Calu3 (cell line): ENCODE results near the gene IER2. TPM values are rescaled to one million over a fixed set of nuclear protein-coding genes. Genes with fewer than 3 reads are reported as not detected.

ENCODE experiments used
- BruUV-seq: library from RNA; stranded (reverse); fragments of 400-500 nt; replicated peaks from 2 replicates; lab custom pipeline; 2021; lab: Mats Ljungman, UMichigan
- CTCF ChIA-PET: fragments of 300-600 bp; sonication (Branson Sonifier 250); formaldehyde crosslinking; loops from one replicate; lab custom pipeline; 2022; ENCODE audit warnings: antibody characterized with exemption; lab: Charles Lee
- DNase-seq: peaks from one replicate; pipeline ENCODE4 v3.0.0; 2022
- H3K27ac Mint-ChIP-seq: one replicate; pipeline ENCODE4 v1.8.0; 2022; ENCODE audit warnings: mixed read lengths; ENCODE audit not compliant: unreplicated experiment
- H3K27me3 Mint-ChIP-seq: one replicate; pipeline ENCODE4 v1.8.0; 2022; ENCODE audit warnings: mixed read lengths; ENCODE audit not compliant: unreplicated experiment
- H3K36me3 Mint-ChIP-seq: one replicate; pipeline ENCODE4 v1.8.0; 2022; ENCODE audit warnings: mild to moderate bottlenecking, moderate library complexity, mixed read lengths; ENCODE audit not compliant: insufficient read depth, unreplicated experiment
- H3K4me1 Mint-ChIP-seq: one replicate; pipeline ENCODE4 v1.8.0; 2022; ENCODE audit warnings: mild to moderate bottlenecking, low read depth, mixed read lengths; ENCODE audit not compliant: unreplicated experiment
- H3K4me3 Mint-ChIP-seq: one replicate; pipeline ENCODE4 v1.8.0; 2022; ENCODE audit warnings: mild to moderate bottlenecking, low read depth, moderate library complexity, mixed read lengths; ENCODE audit not compliant: unreplicated experiment
- H3K9me3 Mint-ChIP-seq: one replicate; pipeline ENCODE4 v1.8.0; 2022; ENCODE audit warnings: low read depth, mixed read lengths; ENCODE audit not compliant: unreplicated experiment
- intact Hi-C: fragments of 100-400 bp; cut with micrococcal nuclease; formaldehyde crosslinking; loops from one replicate; pipeline ENCODE4 v1.10.0; 2022; ENCODE audit not compliant: unreplicated experiment
- total RNA-seq: library from RNA; stranded (reverse); gene quantifications from 2 replicates; pipeline ENCODE4 v1.2.3, GENCODE V29; 2022
- TF ChIP-seq, protein P1 (sequence below): fragments of 200-600 bp; IDR thresholded peaks from one replicate; pipeline ENCODE4 v1.8.0; 2022; ENCODE audit warnings: antibody characterized with exemption; ENCODE audit not compliant: unreplicated experiment

Gene IER2
- total RNA-seq, 1 experiment from 2014 or later = 96.3 TPM

DNA sequence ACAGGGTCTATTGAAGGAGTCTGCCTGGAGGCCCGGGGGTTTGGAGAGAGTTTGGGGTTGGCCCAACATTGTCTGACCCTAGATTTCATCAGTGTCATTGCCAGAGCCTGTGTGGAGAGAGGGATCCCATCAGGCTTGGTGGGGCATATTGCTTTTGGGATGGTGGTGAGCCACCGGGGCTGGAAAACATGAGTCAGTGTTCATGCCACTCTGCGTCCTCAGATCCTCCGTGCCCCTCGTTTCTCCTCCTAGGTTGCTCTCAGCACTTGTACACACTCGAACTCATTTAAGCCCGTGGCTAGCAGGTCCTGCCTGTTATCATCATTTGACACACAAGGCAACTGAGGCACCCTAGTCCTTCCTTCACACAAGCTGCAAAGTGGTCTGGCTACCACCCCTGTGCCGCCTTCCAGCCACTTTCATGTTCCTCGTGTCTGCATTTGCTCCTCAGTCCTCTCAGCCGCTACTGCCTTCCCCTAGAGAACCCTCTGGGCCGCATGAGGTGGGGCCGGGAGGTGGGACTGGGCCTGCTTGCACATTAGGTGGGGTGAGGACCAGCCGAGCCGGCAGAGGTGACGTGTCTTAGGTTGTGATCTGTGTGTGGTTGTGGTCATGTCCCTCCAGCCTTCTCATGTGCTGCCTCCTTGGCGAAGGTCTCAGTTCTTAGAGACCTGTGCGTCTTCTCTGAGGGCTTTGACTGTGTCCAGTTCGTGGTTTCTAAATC is 28.5 kb upstream of the IER2 start:
- DNase-seq = no peak
- CTCF ChIA-PET = no interaction called here
- peaks cover 29% of the 10 kb centered on the region for H3K36me3 Mint-ChIP-seq
- TF ChIP-seq, protein P1, sequence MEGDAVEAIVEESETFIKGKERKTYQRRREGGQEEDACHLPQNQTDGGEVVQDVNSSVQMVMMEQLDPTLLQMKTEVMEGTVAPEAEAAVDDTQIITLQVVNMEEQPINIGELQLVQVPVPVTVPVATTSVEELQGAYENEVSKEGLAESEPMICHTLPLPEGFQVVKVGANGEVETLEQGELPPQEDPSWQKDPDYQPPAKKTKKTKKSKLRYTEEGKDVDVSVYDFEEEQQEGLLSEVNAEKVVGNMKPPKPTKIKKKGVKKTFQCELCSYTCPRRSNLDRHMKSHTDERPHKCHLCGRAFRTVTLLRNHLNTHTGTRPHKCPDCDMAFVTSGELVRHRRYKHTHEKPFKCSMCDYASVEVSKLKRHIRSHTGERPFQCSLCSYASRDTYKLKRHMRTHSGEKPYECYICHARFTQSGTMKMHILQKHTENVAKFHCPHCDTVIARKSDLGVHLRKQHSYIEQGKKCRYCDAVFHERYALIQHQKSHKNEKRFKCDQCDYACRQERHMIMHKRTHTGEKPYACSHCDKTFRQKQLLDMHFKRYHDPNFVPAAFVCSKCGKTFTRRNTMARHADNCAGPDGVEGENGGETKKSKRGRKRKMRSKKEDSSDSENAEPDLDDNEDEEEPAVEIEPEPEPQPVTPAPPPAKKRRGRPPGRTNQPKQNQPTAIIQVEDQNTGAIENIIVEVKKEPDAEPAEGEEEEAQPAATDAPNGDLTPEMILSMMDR = no peak
- H3K4me3 Mint-ChIP-seq = no peak overlapping the region
- H3K9me3 Mint-ChIP-seq = no peaks in the 10 kb centered on the region
- no peaks in the 10 kb centered on the region for H3K27me3 Mint-ChIP-seq
- intact Hi-C loops = no loop called here
- no peak overlapping the region for H3K27ac Mint-ChIP-seq
- peaks cover 8% of the 10 kb centered on the region for H3K4me1 Mint-ChIP-seq
- no TSS peak for BruUV-seq

DNA sequence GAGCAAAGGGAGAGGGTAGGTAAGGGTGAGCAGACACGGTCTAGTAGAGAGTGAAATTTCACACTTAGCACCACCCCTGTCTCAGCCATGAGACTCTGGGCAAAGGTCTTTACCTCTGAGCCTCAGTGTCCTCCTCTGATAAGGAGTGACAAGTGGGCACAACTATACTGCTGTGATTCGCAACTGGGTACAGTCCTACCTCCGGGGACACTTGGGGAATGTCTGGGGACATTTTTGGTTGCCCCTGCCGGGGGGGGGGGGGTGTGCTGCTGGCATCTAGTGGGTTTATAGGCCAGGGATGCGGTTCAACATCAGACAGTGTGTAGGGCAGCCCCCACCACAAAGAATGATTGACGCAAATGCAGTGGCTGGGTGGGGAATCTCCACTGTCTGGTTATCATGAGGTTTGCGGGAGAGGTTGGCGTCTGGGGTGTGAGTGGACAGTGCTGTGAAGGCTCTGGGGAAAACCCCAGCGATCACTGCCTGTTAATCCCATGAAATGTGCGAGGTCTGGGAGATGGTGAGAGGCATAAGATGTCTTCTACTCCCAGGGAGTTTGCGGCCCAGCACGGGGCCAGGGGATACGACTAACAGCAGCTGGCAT is 27.8 kb upstream of the IER2 start:
- CTCF ChIA-PET = no interaction called here
- no peaks in the 10 kb centered on the region for H3K9me3 Mint-ChIP-seq
- H3K4me3 Mint-ChIP-seq = no peak overlapping the region
- H3K27me3 Mint-ChIP-seq = no peaks in the 10 kb centered on the region
- peaks cover 22% of the 10 kb centered on the region for H3K36me3 Mint-ChIP-seq
- TF ChIP-seq, protein P1 = no peak
- H3K27ac Mint-ChIP-seq = no peak overlapping the region
- intact Hi-C loops = no loop called here
- H3K4me1 Mint-ChIP-seq = peaks cover 8% of the 10 kb centered on the region
- DNase-seq = no peak
- BruUV-seq = no TSS peak

DNA sequence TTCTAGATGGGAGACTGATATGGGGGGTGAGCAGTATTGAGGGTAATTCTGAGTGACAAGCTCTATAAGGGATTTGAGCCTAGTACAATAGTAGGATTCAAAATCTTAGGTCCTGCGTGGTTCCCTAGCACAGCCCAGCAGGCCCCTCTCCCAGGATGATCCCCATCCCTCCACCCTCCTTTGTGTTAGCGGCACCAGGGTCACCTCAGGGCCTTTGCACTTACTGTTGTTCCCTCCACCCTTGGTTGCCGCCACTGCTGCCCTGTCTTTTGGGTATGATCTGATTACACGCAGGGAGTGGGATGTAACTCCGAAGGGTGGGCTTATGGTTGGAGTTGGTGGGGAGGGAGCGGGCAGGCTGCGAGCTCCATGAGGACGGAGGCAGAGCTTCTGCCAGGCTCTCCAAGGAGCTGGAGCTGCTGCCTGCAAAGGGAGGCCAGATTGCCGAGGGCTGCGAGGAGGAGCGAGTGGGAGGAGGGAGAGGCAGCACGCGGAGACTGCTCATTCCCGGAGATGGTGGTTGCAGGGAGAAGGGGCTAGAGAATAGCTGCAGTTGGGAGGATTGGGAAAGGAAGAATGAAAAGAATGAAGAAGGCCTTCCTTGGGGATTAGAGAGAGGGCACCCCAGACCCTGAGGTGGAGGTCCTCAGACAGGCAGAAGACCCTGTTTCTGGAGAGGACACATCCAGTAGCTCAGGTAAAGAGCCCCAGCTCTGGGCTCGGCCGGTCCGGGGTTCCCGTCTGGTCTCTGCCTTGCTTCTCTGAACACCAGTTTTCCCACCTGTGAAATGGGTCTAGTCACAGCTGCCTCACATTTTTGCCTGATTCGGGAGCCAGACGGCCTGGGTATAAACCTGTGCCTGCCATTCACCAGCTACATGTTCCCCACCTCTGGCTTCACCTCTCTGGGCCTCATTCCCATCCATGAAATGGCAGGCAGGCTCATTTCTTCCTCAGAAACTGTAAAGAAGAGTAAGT is 26.9 kb upstream of the IER2 start:
- no peak for DNase-seq
- CTCF ChIA-PET = interaction anchor here (0.5 kb wide), 1 partner anchor 761 kb away, joined by 8 read pairs; no protein-coding TSS in a partner anchor
- no peaks in the 10 kb centered on the region for H3K9me3 Mint-ChIP-seq
- no peaks in the 10 kb centered on the region for H3K27me3 Mint-ChIP-seq
- TF ChIP-seq, protein P1 = no peak
- H3K4me3 Mint-ChIP-seq = no peak overlapping the region
- H3K4me1 Mint-ChIP-seq = peaks cover 15% of the 10 kb centered on the region
- H3K27ac Mint-ChIP-seq = no peak overlapping the region
- H3K36me3 Mint-ChIP-seq = peaks cover 19% of the 10 kb centered on the region
- intact Hi-C loops = no loop called here
- no TSS peak for BruUV-seq

DNA sequence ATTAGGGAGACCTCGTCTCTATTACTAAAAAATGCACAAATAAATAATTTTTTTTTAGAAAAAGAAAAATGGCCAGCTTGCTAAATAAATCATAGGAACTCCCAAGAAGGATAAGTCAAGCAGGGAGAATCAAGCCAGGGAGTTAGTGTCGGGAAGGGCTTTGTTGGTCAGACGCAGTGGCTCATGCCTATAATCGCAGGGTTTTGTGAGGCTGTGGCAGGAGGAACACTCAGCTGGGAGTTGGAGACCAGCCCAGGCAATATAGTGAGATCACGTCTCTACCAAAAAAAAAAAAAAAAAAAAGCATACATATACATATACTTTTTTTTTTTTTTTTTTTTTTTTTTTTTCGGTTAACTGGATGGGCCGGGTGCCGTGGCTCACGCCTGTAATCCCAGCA is 23.2 kb upstream of the IER2 start:
- Mint-ChIP-seq H3K27ac (no peak overlapping the region), H3K9me3 (no peaks in the 10 kb centered on the region), H3K27me3 (no peaks in the 10 kb centered on the region), H3K4me1 (peaks cover 15% of the 10 kb centered on the region), H3K36me3 (peaks cover 18% of the 10 kb centered on the region), H3K4me3 (no peak overlapping the region)
- TF ChIP-seq, protein P1 = no peak
- no peak for DNase-seq
- CTCF ChIA-PET = interaction anchor here (0.6 kb wide), 1 partner anchor 725 kb away, joined by 6 read pairs; no protein-coding TSS in a partner anchor
- no TSS peak for BruUV-seq
- intact Hi-C loops = no loop called here
